Gastrocnemius medialis (tissue), 4 donors: ENCODE data around the gene PGAP3. TPM values are rescaled to one million over a fixed set of nuclear protein-coding genes. Genes with fewer than 3 reads are reported as not detected.

Source experiments
- ATAC-seq, 2 donors: fragments of 150-250 bp; one replicate each; pipeline ENCODE4 v1.9.1; 2016
- DNase-seq, 2 donors: peaks; one replicate each; pipeline ENCODE4 v3.0.0-alpha.2; 2019
- H3K27ac ChIP-seq, 4 donors: fragments of 200-600 bp; sonication (generic); 1 replicate in 1 of 4; 2 replicates in 3 of 4; pipeline ENCODE4 v1.5.1; 2016 to 2018; ENCODE audit warnings: mild to moderate bottlenecking in 2 of 4, moderate library complexity in 1 of 4
- H3K27me3 ChIP-seq, 3 donors: fragments of 200-600 bp; sonication (generic) in 2 of 3; 1 replicate in 1 of 3; 2 replicates in 2 of 3; pipeline versions ENCODE4 v1.5.1 to v1.6.0; 2016 to 2019; ENCODE audit warnings: mild to moderate bottlenecking in 1 of 3, moderate library complexity in 1 of 3
- H3K36me3 ChIP-seq, 2 donors: fragments of 200-600 bp; sonication (generic) in 1 of 2; one replicate each; pipeline ENCODE4 v1.5.1; 2017 to 2018
- H3K4me1 ChIP-seq, 2 donors: fragments of 200-600 bp; sonication (generic) in 1 of 2; one replicate each; pipeline ENCODE4 v1.5.1; 2016 to 2017; ENCODE audit warnings: mild to moderate bottlenecking in 2 of 2
- H3K4me3 ChIP-seq, 4 donors: fragments of 200-600 bp; sonication (generic) in 3 of 4; 1 replicate in 1 of 4; 2 replicates in 3 of 4; pipeline ENCODE4 v1.5.1; 2016 to 2019; ENCODE audit warnings: mild to moderate bottlenecking in 2 of 4
- H3K9me3 ChIP-seq, 3 donors: fragments of 200-600 bp; sonication (generic) in 2 of 3; 1 replicate in 1 of 3; 2 replicates in 2 of 3; pipeline ENCODE4 v1.5.1; 2016 to 2019
- CTCF ChIP-seq, 5 experiments: fragments of 450-650 bp in 3 of 5; fragments of 200-600 bp in 2 of 5; sonication (generic) in 2 of 5; IDR thresholded peaks in 4 of 5; conservative IDR thresholded peaks in 1 of 5; 1 replicate in 4 of 5; 2 replicates in 1 of 5; pipeline ENCODE4 v1.5.1; 2016 to 2019; ENCODE audit warnings: antibody characterized with exemption in 5 of 5, mild to moderate bottlenecking in 3 of 5, moderate library complexity in 3 of 5
- POLR2A ChIP-seq, 2 donors: fragments of 450-650 bp; IDR thresholded peaks; one replicate each; pipeline ENCODE4 v1.6.1; 2017; ENCODE audit warnings: antibody characterized with exemption in 2 of 2, mild to moderate bottlenecking in 2 of 2, moderate library complexity in 2 of 2
- in situ Hi-C, 4 donors: fragments of 200-750 bp; cut with MboI; loops; one replicate each; pipeline versions ENCODE4 v1.15.0 to v1.8.0; 2017; ENCODE audit warnings: low sequenced_read_pairs in 4 of 4
- intact Hi-C: fragments of 100-400 bp; cut with DNase I; formaldehyde crosslinking; loops from one replicate; pipeline ENCODE4 v1.15.1; 2023; ENCODE audit warnings: low total_unique reads
- total RNA-seq, 4 donors: library from RNA; depleted of rRNA; stranded (reverse); fragments of >200 nt; gene quantifications; one replicate each; pipeline versions ENCODE4 v1.1.0 to v1.2.3, GENCODE V29; 2016

Gene PGAP3
- total RNA-seq, 4 donors from 2014 or later: 4.3 to 9.5 (median 6.1) TPM

GRCh38 chr17:39658760-39659159 is 29.1 kb downstream of the PGAP3 start:
- no peaks in the 10 kb centered on the region for H3K9me3 ChIP-seq
- in situ Hi-C loops: no loop called here
- peaks cover 0 to 6% of the 10 kb centered on the region in 2 donors for H3K36me3 ChIP-seq
- ATAC-seq (no peak), DNase-seq (no peak)
- peaks cover 52 to 59% of the 10 kb centered on the region in 2 donors for H3K4me1 ChIP-seq
- TF ChIP-seq POLR2A (IDR thresholded peaks at IDR 0.05) (no peak), CTCF (IDR thresholded peaks at IDR 0.05 in 4 of 5, conservative IDR thresholded peaks at IDR 0.05 in 1 of 5) (no peak)
- intact Hi-C loops: no loop called here
- H3K27me3 ChIP-seq: no peaks in the 10 kb centered on the region
- H3K4me3 ChIP-seq: no peak overlapping the region
- peak overlapping the region; percentile 96 to 99 (median 98) for H3K27ac ChIP-seq

- DNase-seq (no peak), ATAC-seq (no peak)
- TF ChIP-seq CTCF (IDR thresholded peaks at IDR 0.05 in 4 of 5, conservative IDR thresholded peaks at IDR 0.05 in 1 of 5) (no peak), POLR2A (IDR thresholded peaks at IDR 0.05) (no peak)
- Histone ChIP-seq H3K4me3 (no peak overlapping the region), H3K36me3 (peaks cover 0 to 6% of the 10 kb centered on the region in 2 donors), H3K9me3 (no peaks in the 10 kb centered on the region), H3K27me3 (no peaks in the 10 kb centered on the region), H3K4me1 (peaks cover 49 to 54% of the 10 kb centered on the region in 2 donors), H3K27ac (peak overlapping the region in 3 of 4 donors; percentile 96 to 99 (median 99))
- in situ Hi-C loops (no loop called here), intact Hi-C loops (no loop called here)
Observed at GRCh38 chr17:39658346-39658745, 29.5 kb downstream of the PGAP3 start.

- ATAC-seq: no peak
- in situ Hi-C loops (no loop called here), intact Hi-C loops (no loop called here)
- Histone ChIP-seq H3K27ac (no peak overlapping the region), H3K4me3 (no peak overlapping the region), H3K27me3 (no peaks in the 10 kb centered on the region), H3K36me3 (peaks cover 0 to 6% of the 10 kb centered on the region in 2 donors), H3K4me1 (peaks cover 22% of the 10 kb centered on the region in 2 donors), H3K9me3 (no peaks in the 10 kb centered on the region)
- TF ChIP-seq CTCF (IDR thresholded peaks at IDR 0.05 in 4 of 5, conservative IDR thresholded peaks at IDR 0.05 in 1 of 5) (no peak), POLR2A (IDR thresholded peaks at IDR 0.05) (no peak)
- no peak for DNase-seq
Observed at GRCh38 chr17:39655105-39655504, 32.8 kb downstream of the PGAP3 start.

GRCh38 chr17:39653662-39654331 is 34.1 kb downstream of the PGAP3 start:
- no peaks in the 10 kb centered on the region for H3K27me3 ChIP-seq
- in situ Hi-C loops: no loop called here
- DNase-seq: peak in 1 of 2 donors; percentile 62
- peak; percentile 52 to 85 (median 73) for TF ChIP-seq CTCF (IDR thresholded peaks at IDR 0.05 in 4 of 5, conservative IDR thresholded peaks at IDR 0.05 in 1 of 5)
- TF ChIP-seq POLR2A (IDR thresholded peaks at IDR 0.05): no peak
- H3K4me3 ChIP-seq: no peak overlapping the region
- peak; percentile 48 to 69 for ATAC-seq
- no peak overlapping the region for H3K27ac ChIP-seq
- intact Hi-C loops: no loop called here
- peaks cover 13% of the 10 kb centered on the region in 2 donors for H3K4me1 ChIP-seq
- H3K36me3 ChIP-seq: no peaks in the 10 kb centered on the region
- H3K9me3 ChIP-seq: no peaks in the 10 kb centered on the region

GRCh38 chr17:39653316-39653661 is 34.6 kb downstream of the PGAP3 start:
- DNase-seq: no peak
- Histone ChIP-seq H3K36me3 (no peaks in the 10 kb centered on the region), H3K9me3 (no peaks in the 10 kb centered on the region), H3K27ac (no peak overlapping the region), H3K27me3 (no peaks in the 10 kb centered on the region), H3K4me3 (no peak overlapping the region), H3K4me1 (peaks cover 8 to 12% of the 10 kb centered on the region in 2 donors)
- in situ Hi-C loops: no loop called here
- no peak for ATAC-seq
- intact Hi-C loops: no loop called here
- TF ChIP-seq POLR2A (IDR thresholded peaks at IDR 0.05) (no peak), CTCF (IDR thresholded peaks at IDR 0.05 in 4 of 5, conservative IDR thresholded peaks at IDR 0.05 in 1 of 5) (no peak)
